ENCODE results near the gene FAM219A.
"Not testable (repeated sequence)": the region's sequence is repeated elsewhere in the genome, so short reads cannot be mapped to it uniquely, and the experiment has no call there.

The FAM219A gene

DNA sequence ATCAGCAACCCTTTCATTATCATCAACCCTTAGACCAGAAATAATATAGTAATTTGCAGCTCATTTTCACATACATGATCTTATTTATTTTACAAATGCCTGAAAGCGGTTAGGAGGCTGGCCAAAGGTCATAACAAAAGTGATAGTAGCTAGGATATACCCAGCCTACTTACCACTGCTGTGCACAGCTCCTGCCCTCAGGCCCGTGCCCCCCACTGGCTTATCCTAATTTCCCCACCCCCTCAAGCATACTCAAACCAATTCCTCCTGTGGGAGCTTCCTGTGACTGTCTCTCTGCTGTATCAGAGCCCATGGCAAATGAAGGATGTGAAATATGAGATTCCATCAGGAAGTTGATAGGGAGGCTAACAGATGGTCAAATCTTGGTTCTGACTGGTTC is 14.8 kb downstream of the FAM219A start:
- no peak overlapping the region for H3K4me3 ChIP-seq (ENCODE audit: control insufficient read depth, low read depth, low read length)
- no peak for DNase-seq (ENCODE audit: low read depth)
- TF ChIP-seq, protein P1, sequence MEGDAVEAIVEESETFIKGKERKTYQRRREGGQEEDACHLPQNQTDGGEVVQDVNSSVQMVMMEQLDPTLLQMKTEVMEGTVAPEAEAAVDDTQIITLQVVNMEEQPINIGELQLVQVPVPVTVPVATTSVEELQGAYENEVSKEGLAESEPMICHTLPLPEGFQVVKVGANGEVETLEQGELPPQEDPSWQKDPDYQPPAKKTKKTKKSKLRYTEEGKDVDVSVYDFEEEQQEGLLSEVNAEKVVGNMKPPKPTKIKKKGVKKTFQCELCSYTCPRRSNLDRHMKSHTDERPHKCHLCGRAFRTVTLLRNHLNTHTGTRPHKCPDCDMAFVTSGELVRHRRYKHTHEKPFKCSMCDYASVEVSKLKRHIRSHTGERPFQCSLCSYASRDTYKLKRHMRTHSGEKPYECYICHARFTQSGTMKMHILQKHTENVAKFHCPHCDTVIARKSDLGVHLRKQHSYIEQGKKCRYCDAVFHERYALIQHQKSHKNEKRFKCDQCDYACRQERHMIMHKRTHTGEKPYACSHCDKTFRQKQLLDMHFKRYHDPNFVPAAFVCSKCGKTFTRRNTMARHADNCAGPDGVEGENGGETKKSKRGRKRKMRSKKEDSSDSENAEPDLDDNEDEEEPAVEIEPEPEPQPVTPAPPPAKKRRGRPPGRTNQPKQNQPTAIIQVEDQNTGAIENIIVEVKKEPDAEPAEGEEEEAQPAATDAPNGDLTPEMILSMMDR (IDR thresholded peaks at IDR 0.05; ENCODE audit: control insufficient read depth, insufficient read depth, low read depth, low read length, missing control alignments) = no peak

DNA sequence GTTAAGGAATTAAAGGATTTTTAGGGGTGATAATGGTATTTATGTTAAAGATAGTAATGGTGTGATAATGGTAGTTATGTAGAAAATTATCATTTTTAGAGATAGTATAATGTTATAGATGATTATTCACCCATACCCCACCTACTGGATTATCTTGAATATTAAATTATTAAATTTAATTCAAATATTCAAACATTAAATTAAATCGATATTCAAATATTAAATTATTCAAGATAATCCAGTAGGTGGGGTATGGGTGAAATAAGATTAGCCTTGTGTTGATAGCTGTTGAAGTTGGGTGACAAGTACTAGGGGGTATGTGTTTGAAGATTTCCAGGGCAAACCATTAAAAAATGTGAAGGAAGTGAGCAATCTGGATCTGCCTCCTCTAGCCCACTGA is 15.6 kb downstream of the FAM219A start:
- no peak overlapping the region for H3K4me3 ChIP-seq (ENCODE audit: control insufficient read depth, low read depth, low read length)
- TF ChIP-seq, protein P1 (IDR thresholded peaks at IDR 0.05; ENCODE audit: control insufficient read depth, insufficient read depth, low read depth, low read length, missing control alignments) = no peak
- DNase-seq (ENCODE audit: low read depth) = no peak

DNA sequence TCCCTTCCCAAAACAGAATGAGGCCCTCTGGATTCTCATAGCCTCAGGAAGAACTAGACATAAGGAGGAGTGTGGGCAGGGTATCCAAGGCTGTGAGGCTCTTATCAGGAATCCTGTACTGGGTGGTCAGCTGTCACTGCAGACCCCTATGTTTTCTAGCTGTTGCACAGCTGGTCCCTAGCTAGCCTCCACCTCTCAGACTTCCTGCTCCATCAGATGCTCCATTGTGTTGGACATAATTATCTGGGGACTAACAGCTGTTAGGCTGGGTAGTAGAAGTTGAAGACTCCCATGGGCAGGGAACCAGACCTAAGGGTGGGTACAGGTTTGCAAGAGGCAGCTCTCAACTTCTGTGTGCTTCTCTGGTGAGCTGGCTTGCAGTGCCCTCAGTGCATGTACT is 18.4 kb downstream of the FAM219A start:
- H3K4me3 ChIP-seq (ENCODE audit: control insufficient read depth, low read depth, low read length) = no peak overlapping the region
- DNase-seq (ENCODE audit: low read depth) = no peak
- TF ChIP-seq, protein P1 (IDR thresholded peaks at IDR 0.05; ENCODE audit: control insufficient read depth, insufficient read depth, low read depth, low read length, missing control alignments) = no peak

DNA sequence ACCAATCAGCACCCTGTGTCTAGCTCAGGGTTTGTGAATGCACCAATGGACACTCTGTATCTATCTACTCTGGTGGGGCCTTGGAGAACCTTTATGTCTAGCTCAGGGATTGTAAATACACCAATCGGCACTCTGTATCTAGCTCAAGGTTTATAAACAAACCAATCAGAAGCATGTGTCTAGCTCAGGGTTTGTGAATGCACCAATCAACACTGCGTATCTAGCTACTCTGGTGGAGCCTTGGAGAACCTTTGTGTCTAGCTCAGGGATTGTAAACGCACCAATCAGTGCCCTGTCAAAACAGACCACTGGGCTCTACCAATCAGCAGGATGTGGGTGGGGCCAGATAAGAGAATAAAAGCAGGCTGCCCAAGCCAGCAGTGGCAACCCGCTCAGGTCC is 19.9 kb downstream of the FAM219A start:
- DNase-seq (ENCODE audit: low read depth); H3K4me3 ChIP-seq (ENCODE audit: control insufficient read depth, low read depth, low read length): not testable (repeated sequence)

DNA sequence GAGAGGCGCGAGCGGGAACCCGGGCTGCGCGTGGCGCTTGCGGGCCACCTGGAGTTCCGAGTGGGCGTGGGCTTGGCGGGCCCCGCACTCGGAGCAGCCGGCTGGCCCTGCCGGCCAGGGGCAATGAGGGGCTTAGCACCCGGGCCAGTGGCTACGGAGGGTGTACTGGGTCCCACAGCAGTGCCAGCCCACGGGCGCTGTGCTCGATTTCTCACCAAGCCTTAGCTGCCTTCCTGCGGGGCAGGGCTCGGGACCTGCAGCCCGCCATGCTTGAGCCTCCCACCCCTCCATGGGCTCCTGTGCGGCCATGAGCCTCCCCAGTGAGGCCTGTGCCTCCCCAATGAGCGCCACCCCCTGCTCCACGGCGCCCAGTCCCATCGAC is 20.5 kb downstream of the FAM219A start:
- DNase-seq (ENCODE audit: low read depth) = not testable (repeated sequence)

DNA sequence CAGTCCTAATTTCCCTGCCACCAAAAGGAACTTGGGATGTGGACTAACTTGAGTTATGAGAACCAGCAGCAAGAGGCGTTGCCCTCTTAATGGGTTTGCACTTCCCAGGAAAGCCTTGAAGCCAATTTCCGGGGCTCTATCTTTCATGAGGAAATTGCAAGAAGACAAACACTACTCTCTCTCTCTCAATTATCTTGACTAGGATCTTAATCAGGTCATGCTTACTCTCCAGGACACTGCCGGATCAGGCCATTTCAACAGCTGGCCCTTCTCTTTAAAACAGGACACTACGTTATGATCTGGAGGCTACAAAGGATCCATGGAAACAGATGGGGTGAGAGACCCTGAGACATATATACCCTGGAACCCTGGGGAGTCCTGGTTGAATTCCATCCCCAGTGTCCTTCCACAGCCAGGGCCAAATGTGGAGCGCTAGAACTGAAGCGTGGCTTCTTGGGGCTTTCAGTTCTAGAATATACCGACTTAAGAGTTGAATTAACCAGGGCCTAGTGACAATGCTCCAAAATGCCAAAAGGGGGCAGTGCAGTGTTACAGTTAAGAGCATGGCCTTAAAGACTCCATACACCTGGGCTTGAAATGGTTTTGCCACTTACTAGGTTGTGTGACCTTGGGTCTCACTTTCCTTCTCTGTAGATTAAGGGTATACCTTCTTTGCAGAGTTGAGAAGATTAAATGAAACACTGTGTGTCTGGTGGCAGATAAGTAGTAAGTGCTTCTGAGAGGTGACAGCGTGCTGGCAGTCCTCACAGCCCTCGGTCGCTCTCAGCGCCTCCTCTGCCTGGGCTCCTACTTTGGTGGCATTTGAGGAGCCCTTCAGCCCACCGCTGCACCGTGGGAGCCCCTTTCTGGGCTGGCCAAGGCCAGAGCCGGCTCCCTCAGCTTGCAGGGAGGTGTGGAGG is 21.1 kb downstream of the FAM219A start:
- peak; percentile 52 for DNase-seq (ENCODE audit: low read depth)
- TF ChIP-seq, protein P1 (IDR thresholded peaks at IDR 0.05; ENCODE audit: control insufficient read depth, insufficient read depth, low read depth, low read length, missing control alignments) = peak; percentile 75
- H3K4me3 ChIP-seq (ENCODE audit: control insufficient read depth, low read depth, low read length) = no peak overlapping the region

More for the DNA sequence above, 20.5 kb downstream of the FAM219A start:
- H3K4me3 ChIP-seq (ENCODE audit: control insufficient read depth, low read depth, low read length) = not testable (repeated sequence)

DNA sequence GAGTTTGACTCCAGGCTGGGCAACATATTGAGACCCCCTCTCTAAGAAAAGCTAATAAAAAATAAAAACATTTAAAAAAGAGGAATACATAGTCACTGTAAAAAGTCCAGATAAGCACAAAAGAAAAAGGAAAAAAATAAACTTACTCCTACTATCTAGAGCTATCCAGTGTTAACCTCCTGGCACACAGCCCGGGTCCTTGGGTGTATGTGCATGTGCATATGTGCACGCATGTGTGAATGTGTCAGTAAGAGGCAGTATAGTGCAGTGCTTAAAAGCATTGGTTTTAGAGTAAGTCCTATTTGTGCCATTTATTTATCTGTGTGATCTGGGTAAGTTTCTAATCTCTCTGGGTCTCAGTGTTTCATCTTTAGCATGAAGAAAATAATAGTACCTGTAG is 26.7 kb downstream of the FAM219A start:
- DNase-seq (ENCODE audit: low read depth) = no peak
- no peak overlapping the region for H3K4me3 ChIP-seq (ENCODE audit: control insufficient read depth, low read depth, low read length)
- TF ChIP-seq, protein P1 (IDR thresholded peaks at IDR 0.05; ENCODE audit: control insufficient read depth, insufficient read depth, low read depth, low read length, missing control alignments) = no peak
